Astrocyte (in vitro differentiated cells and primary cell): ENCODE results near the gene SLC29A2. TPM values are rescaled to one million over a fixed set of nuclear protein-coding genes. Genes with fewer than 3 reads are reported as not detected.

Source experiments
- DNase-seq: peaks from one replicate; pipeline ENCODE4 v3.0.0-alpha.2; 2010; ENCODE audit warnings: low read depth
- FAIRE-seq: peaks from 2 replicates; lab custom pipeline; 2011; peaks lifted over from hg19 to GRCh38; lab: Jason Lieb, UNC
- H2AFZ ChIP-seq: 2 replicates; pipeline ENCODE4 v1.6.0; 2012; ENCODE audit warnings: low read depth, low read length, inconsistent platforms
- H3K27ac ChIP-seq: 2 replicates; pipeline ENCODE4 v1.5.1; 2011; ENCODE audit warnings: low read depth, low read length, inconsistent platforms
- H3K27me3 ChIP-seq: 2 replicates; pipeline ENCODE4 v1.6.0; 2011; ENCODE audit warnings: low read length, inconsistent platforms; ENCODE audit not compliant: insufficient read depth
- H3K36me3 ChIP-seq: 2 replicates; pipeline ENCODE4 v1.5.1; 2011; ENCODE audit warnings: low read length, inconsistent platforms; ENCODE audit not compliant: insufficient read depth
- H3K4me1 ChIP-seq: 2 replicates; pipeline ENCODE4 v1.5.1; 2011; ENCODE audit warnings: low read length, inconsistent platforms; ENCODE audit not compliant: insufficient read depth
- H3K4me2 ChIP-seq: 2 replicates; pipeline ENCODE4 v1.6.0; 2012; ENCODE audit warnings: low read length, inconsistent platforms
- H3K4me3 ChIP-seq: 2 replicates; pipeline ENCODE4 v1.5.1; 2011; ENCODE audit warnings: low read depth, mild to moderate bottlenecking, low read length, inconsistent platforms; ENCODE audit not compliant: insufficient read depth
- H3K79me2 ChIP-seq: 2 replicates; pipeline ENCODE4 v1.6.0; 2012; ENCODE audit warnings: mild to moderate bottlenecking, low read length, inconsistent platforms; ENCODE audit not compliant: insufficient read depth
- H3K9ac ChIP-seq: 2 replicates; pipeline ENCODE4 v1.6.0; 2012; ENCODE audit warnings: mild to moderate bottlenecking, low read length, inconsistent platforms
- H3K9me3 ChIP-seq: 2 replicates; pipeline ENCODE4 v1.5.1; 2012; ENCODE audit warnings: low read depth, mild to moderate bottlenecking, low read length, inconsistent platforms; ENCODE audit not compliant: insufficient read depth
- H4K20me1 ChIP-seq: 2 replicates; pipeline ENCODE4 v1.6.0; 2012; ENCODE audit warnings: low read length, inconsistent platforms; ENCODE audit not compliant: insufficient read depth
- H3K27ac Mint-ChIP-seq: one replicate; pipeline ENCODE4 v1.8.0; 2021; ENCODE audit warnings: mild to moderate bottlenecking, mixed read lengths; ENCODE audit not compliant: unreplicated experiment
- H3K27me3 Mint-ChIP-seq: one replicate; pipeline ENCODE4 v1.8.0; 2021; ENCODE audit warnings: low read depth, mixed read lengths; ENCODE audit not compliant: unreplicated experiment
- H3K36me3 Mint-ChIP-seq: one replicate; pipeline ENCODE4 v1.8.0; 2021; ENCODE audit warnings: low read depth, mixed read lengths; ENCODE audit not compliant: unreplicated experiment
- H3K4me1 Mint-ChIP-seq: one replicate; pipeline ENCODE4 v1.8.0; 2021; ENCODE audit warnings: low read depth, mixed read lengths; ENCODE audit not compliant: unreplicated experiment
- H3K4me3 Mint-ChIP-seq: one replicate; pipeline ENCODE4 v1.8.0; 2021; ENCODE audit warnings: mild to moderate bottlenecking, moderate library complexity, mixed read lengths; ENCODE audit not compliant: unreplicated experiment
- H3K9me3 Mint-ChIP-seq: one replicate; pipeline ENCODE4 v1.8.0; 2021; ENCODE audit warnings: mild to moderate bottlenecking, mixed read lengths; ENCODE audit not compliant: unreplicated experiment
- CTCF ChIP-seq: IDR thresholded peaks from 2 replicates; pipeline ENCODE4 v1.5.1; 2011; ENCODE audit warnings: low read depth, mild to moderate bottlenecking, inconsistent platforms, low read length, moderate library complexity; ENCODE audit not compliant: insufficient read depth
- EZH2 ChIP-seq: IDR thresholded peaks from 2 replicates; pipeline ENCODE4 v1.6.1; 2012; ENCODE audit warnings: mild to moderate bottlenecking, low read length, inconsistent platforms; ENCODE audit not compliant: insufficient read depth
- total RNA-seq: library from RNA; stranded (reverse); gene quantifications from 2 replicates; pipeline ENCODE4 v1.2.1, GENCODE V29; 2021

Gene SLC29A2
- total RNA-seq, 1 donor from 2014 or later, result 6.6 TPM

- no peaks in the 10 kb centered on the region for H3K27me3 ChIP-seq
- H3K27me3 Mint-ChIP-seq, result no peaks in the 10 kb centered on the region
- H3K4me1 Mint-ChIP-seq, result peaks cover 15% of the 10 kb centered on the region
- no peak for DNase-seq
- H3K27ac ChIP-seq, result no peak overlapping the region
- no peak overlapping the region for H3K4me3 Mint-ChIP-seq
- peaks cover 7% of the 10 kb centered on the region for H3K36me3 Mint-ChIP-seq
- no peaks in the 10 kb centered on the region for H3K9me3 Mint-ChIP-seq
- no peak overlapping the region for H3K27ac Mint-ChIP-seq
- no peak overlapping the region for H3K9ac ChIP-seq
- TF ChIP-seq EZH2 (no peak), CTCF (no peak)
- H3K36me3 ChIP-seq, result no peaks in the 10 kb centered on the region
- no peaks in the 10 kb centered on the region for H3K79me2 ChIP-seq
- H3K9me3 ChIP-seq, result no peaks in the 10 kb centered on the region
- no peak overlapping the region for H2AFZ ChIP-seq
- no peaks in the 10 kb centered on the region for H4K20me1 ChIP-seq
- FAIRE-seq, result no peak
- H3K4me1 ChIP-seq, result peaks cover 10% of the 10 kb centered on the region
- H3K4me3 ChIP-seq, result no peak overlapping the region
- H3K4me2 ChIP-seq, result no peak overlapping the region
These were observed 5.6 kb downstream of the SLC29A2 start for GRCh38 chr11:66365711-66366619.

- H3K9ac ChIP-seq, result no peak overlapping the region
- Mint-ChIP-seq H3K4me1 (peaks cover 10% of the 10 kb centered on the region), H3K4me3 (no peak overlapping the region), H3K27ac (no peak overlapping the region), H3K9me3 (no peaks in the 10 kb centered on the region), H3K27me3 (no peaks in the 10 kb centered on the region), H3K36me3 (peaks cover 7% of the 10 kb centered on the region)
- H3K27me3 ChIP-seq, result no peaks in the 10 kb centered on the region
- TF ChIP-seq EZH2 (no peak), CTCF (no peak)
- FAIRE-seq (no peak), DNase-seq (no peak)
- H3K4me2 ChIP-seq, result no peak overlapping the region
- no peaks in the 10 kb centered on the region for H3K79me2 ChIP-seq
- H4K20me1 ChIP-seq, result no peaks in the 10 kb centered on the region
- peaks cover 4% of the 10 kb centered on the region for H3K4me1 ChIP-seq
- no peak overlapping the region for H3K27ac ChIP-seq
- no peaks in the 10 kb centered on the region for H3K36me3 ChIP-seq
- H3K4me3 ChIP-seq, result no peak overlapping the region
- H3K9me3 ChIP-seq, result no peaks in the 10 kb centered on the region
- H2AFZ ChIP-seq, result no peak overlapping the region
These were observed 6.4 kb downstream of the SLC29A2 start for GRCh38 chr11:66365166-66365565.
